Mesenchymal stem cell (in vitro differentiated cells and primary cell): ENCODE results near the gene SLC30A3.

ENCODE experiments used
- DNase-seq: peaks from one replicate; pipeline ENCODE4 v3.0.0-alpha.2; 2013
- H2AFZ ChIP-seq: one replicate; pipeline ENCODE4 v1.6.1; 2013; ENCODE audit warnings: low read depth, mild to moderate bottlenecking, control low read depth, inconsistent platforms, low read length, moderate library complexity
- H2AK5ac ChIP-seq: 2 replicates; pipeline ENCODE4 v1.6.1; 2013; ENCODE audit warnings: low read length, moderate library complexity, mild to moderate bottlenecking, inconsistent platforms; ENCODE audit not compliant: severe bottlenecking
- H2BK120ac ChIP-seq: one replicate; pipeline ENCODE4 v1.6.1; 2013; ENCODE audit warnings: low read depth, mild to moderate bottlenecking, inconsistent platforms, low read length, moderate library complexity
- H2BK12ac ChIP-seq, 2 experiments: one replicate each; pipeline ENCODE4 v1.6.1; 2013; ENCODE audit warnings: inconsistent platforms in 2 of 2, low read length in 2 of 2, mild to moderate bottlenecking in 2 of 2, moderate library complexity in 2 of 2, control low read depth in 1 of 2
- H2BK15ac ChIP-seq: one replicate; pipeline ENCODE4 v1.6.1; 2013; ENCODE audit warnings: mild to moderate bottlenecking, low read depth, inconsistent platforms; ENCODE audit not compliant: poor library complexity, severe bottlenecking
- H2BK5ac ChIP-seq: 2 replicates; pipeline ENCODE4 v1.6.1; 2013; ENCODE audit warnings: low read depth, mild to moderate bottlenecking, low read length, control low read depth, inconsistent platforms; ENCODE audit not compliant: poor library complexity, severe bottlenecking
- H3K14ac ChIP-seq, 2 experiments: one replicate each; pipeline ENCODE4 v1.6.1; 2013; ENCODE audit warnings: inconsistent platforms in 2 of 2, low read length in 2 of 2, control low read depth in 1 of 2, mild to moderate bottlenecking in 1 of 2, moderate library complexity in 1 of 2
- H3K18ac ChIP-seq, 2 experiments: one replicate each; pipeline ENCODE4 v1.6.1; 2013; ENCODE audit warnings: inconsistent platforms in 2 of 2, low read length in 2 of 2, control low read depth in 1 of 2, low read depth in 1 of 2, mild to moderate bottlenecking in 1 of 2
- H3K23ac ChIP-seq, 2 experiments: one replicate each; pipeline ENCODE4 v1.6.1; 2013; ENCODE audit warnings: inconsistent platforms in 2 of 2, low read length in 2 of 2, mild to moderate bottlenecking in 2 of 2, moderate library complexity in 2 of 2, control low read depth in 1 of 2
- H3K27ac ChIP-seq: 2 replicates; pipeline ENCODE4 v1.5.1; 2013; ENCODE audit warnings: mild to moderate bottlenecking, moderate library complexity, low read length, control low read depth, inconsistent platforms; ENCODE audit not compliant: poor library complexity, severe bottlenecking
- H3K27me3 ChIP-seq, 2 experiments: 2 replicates each; pipeline versions ENCODE4 v1.6.1 to v1.7.0; 2013; ENCODE audit warnings: low read length in 2 of 2, mild to moderate bottlenecking in 2 of 2, moderate library complexity in 2 of 2, control low read depth in 1 of 2, inconsistent platforms in 1 of 2; ENCODE audit not compliant: control insufficient read depth in 1 of 2, insufficient read depth in 1 of 2
- H3K36me3 ChIP-seq, 2 experiments: 2 replicates each; pipeline versions ENCODE4 v1.6.1 to v1.7.0; 2013; ENCODE audit warnings: low read length in 2 of 2, control low read depth in 1 of 2, inconsistent platforms in 1 of 2, low read depth in 1 of 2, mild to moderate bottlenecking in 1 of 2; ENCODE audit not compliant: insufficient read depth in 2 of 2, control insufficient read depth in 1 of 2
- H3K4ac ChIP-seq, 2 experiments: one replicate each; pipeline ENCODE4 v1.6.1; 2013; ENCODE audit warnings: inconsistent platforms in 2 of 2, low read length in 2 of 2, mild to moderate bottlenecking in 2 of 2, moderate library complexity in 2 of 2, control low read depth in 1 of 2, low read depth in 1 of 2
- H3K4me1 ChIP-seq: 2 replicates; pipeline ENCODE4 v1.6.1; 2013; ENCODE audit warnings: low read depth, low read length, control low read depth; ENCODE audit not compliant: control insufficient read depth, insufficient read depth
- H3K4me2 ChIP-seq: 2 replicates; pipeline ENCODE4 v1.6.1; 2013; ENCODE audit warnings: low read length, mild to moderate bottlenecking, inconsistent platforms; ENCODE audit not compliant: poor library complexity, severe bottlenecking
- H3K4me3 ChIP-seq, 2 experiments: 2 replicates each; pipeline versions ENCODE4 v1.5.1 to v1.7.0; 2013; ENCODE audit warnings: low read length in 2 of 2, mild to moderate bottlenecking in 2 of 2, control low read depth in 1 of 2, low read depth in 1 of 2; ENCODE audit not compliant: insufficient read depth in 1 of 2
- H3K79me1 ChIP-seq: replicated peaks from 2 replicates; pipeline ENCODE4 v1.6.1; 2013; ENCODE audit warnings: mild to moderate bottlenecking, control low read depth, low read length, inconsistent platforms; ENCODE audit not compliant: poor library complexity, severe bottlenecking
- H3K9ac ChIP-seq: 2 replicates; pipeline ENCODE4 v1.7.0; 2013; ENCODE audit warnings: mild to moderate bottlenecking, low read length, moderate library complexity
- H3K9me3 ChIP-seq: 2 replicates; pipeline ENCODE4 v1.7.0; 2013; ENCODE audit warnings: mild to moderate bottlenecking, low read length; ENCODE audit not compliant: control insufficient read depth
- H4K8ac ChIP-seq: one replicate; pipeline ENCODE4 v1.6.1; 2013; ENCODE audit warnings: inconsistent platforms, mild to moderate bottlenecking, low read length, moderate library complexity
- H4K91ac ChIP-seq: one replicate; pipeline ENCODE4 v1.6.1; 2013; ENCODE audit warnings: mild to moderate bottlenecking, low read length, inconsistent platforms
- WGBS: methylation state at CpG from one replicate; pipeline ENCODE4 v1.1.7; 2013; ENCODE audit warnings: mixed read lengths; 5-methylcytosine and 5-hydroxymethylcytosine counted together

The SLC30A3 gene

DNA sequence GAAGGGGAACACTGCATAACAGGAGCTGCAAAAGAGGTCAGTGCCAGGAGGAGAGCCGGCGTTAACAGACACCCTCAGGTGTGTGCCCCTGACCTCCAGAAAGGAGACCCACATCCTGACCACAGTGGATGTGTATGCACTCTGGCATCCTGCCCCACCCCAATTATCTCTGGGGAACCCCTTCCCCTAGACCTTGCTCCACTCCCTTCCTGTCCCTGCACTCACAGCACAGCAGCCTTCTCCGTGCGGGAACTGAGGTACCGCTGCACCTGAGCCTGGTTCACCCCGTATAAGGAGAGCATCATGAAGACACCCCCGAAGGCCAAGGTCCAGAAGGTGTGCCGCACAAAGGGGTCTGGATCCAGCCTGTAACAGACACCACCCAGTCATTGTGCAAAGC, 58.3 kb downstream of the SLC30A3 start:
- H3K4me3 ChIP-seq, result no peak overlapping the region
- H3K9ac ChIP-seq, result no peak overlapping the region
- no peak overlapping the region for H2BK15ac ChIP-seq
- no peak overlapping the region for H3K18ac ChIP-seq
- no peak overlapping the region for H3K23ac ChIP-seq
- no peaks in the 10 kb centered on the region for H3K27me3 ChIP-seq
- H3K36me3 ChIP-seq, result peaks cover 71 to 91% of the 10 kb centered on the region in 2 experiments
- H3K4ac ChIP-seq, result no peak overlapping the region
- no peak overlapping the region for H4K91ac ChIP-seq
- 97% methylated on average over 8 of the region's 8 CpGs for WGBS
- no peak overlapping the region for H2AFZ ChIP-seq
- no peak overlapping the region for H3K27ac ChIP-seq
- no peak overlapping the region for H3K4me2 ChIP-seq
- H3K14ac ChIP-seq, result no peak overlapping the region
- H2BK12ac ChIP-seq, result no peak overlapping the region
- no peaks in the 10 kb centered on the region for H3K4me1 ChIP-seq
- no peak overlapping the region for H4K8ac ChIP-seq
- peaks cover 8% of the 10 kb centered on the region for H3K79me1 ChIP-seq
- DNase-seq, result no peak
- no peak overlapping the region for H2BK120ac ChIP-seq
- H2AK5ac ChIP-seq, result no peak overlapping the region
- H2BK5ac ChIP-seq, result no peak overlapping the region
- no peaks in the 10 kb centered on the region for H3K9me3 ChIP-seq

DNA sequence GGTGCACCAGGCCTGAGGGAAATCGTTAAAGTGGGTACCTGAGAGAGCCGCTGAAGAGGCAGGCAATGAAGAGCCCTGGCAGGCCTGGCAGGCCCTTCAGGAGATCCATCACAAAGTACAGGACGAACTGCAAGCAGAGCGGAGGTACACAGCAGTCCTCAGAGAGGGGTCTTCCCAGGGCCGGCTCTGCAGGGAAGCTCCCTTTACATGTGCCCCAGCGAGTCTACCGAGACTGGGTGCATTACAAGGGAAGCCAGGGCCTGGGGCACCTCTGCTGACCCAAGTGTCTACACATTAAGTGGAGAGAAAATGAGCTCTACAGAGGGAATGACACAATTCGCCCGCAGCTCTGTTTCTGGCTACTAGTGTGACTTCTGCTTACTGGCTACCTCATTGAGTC, 59.1 kb downstream of the SLC30A3 start:
- H2BK120ac ChIP-seq, result no peak overlapping the region
- no peak overlapping the region for H3K27ac ChIP-seq
- H2BK5ac ChIP-seq, result no peak overlapping the region
- H3K79me1 ChIP-seq, result peaks cover 8% of the 10 kb centered on the region
- H3K4me1 ChIP-seq, result no peaks in the 10 kb centered on the region
- peaks cover 68 to 86% of the 10 kb centered on the region in 2 experiments for H3K36me3 ChIP-seq
- no peak overlapping the region for H4K8ac ChIP-seq
- no peak overlapping the region for H3K23ac ChIP-seq
- no peaks in the 10 kb centered on the region for H3K27me3 ChIP-seq
- H2AFZ ChIP-seq, result no peak overlapping the region
- H3K14ac ChIP-seq, result no peak overlapping the region
- WGBS, result 99% methylated on average over 9 of the region's 9 CpGs
- H3K4me3 ChIP-seq, result no peak overlapping the region
- H3K4ac ChIP-seq, result no peak overlapping the region
- H3K9me3 ChIP-seq, result no peaks in the 10 kb centered on the region
- H3K9ac ChIP-seq, result no peak overlapping the region
- no peak overlapping the region for H3K18ac ChIP-seq
- no peak for DNase-seq
- H3K4me2 ChIP-seq, result no peak overlapping the region
- no peak overlapping the region for H2BK12ac ChIP-seq
- H2AK5ac ChIP-seq, result no peak overlapping the region
- H2BK15ac ChIP-seq, result no peak overlapping the region
- H4K91ac ChIP-seq, result no peak overlapping the region
